GM23338 (cell line): ENCODE measurements around the gene PARP12. TPM values are rescaled to one million over a fixed set of nuclear protein-coding genes. Genes with fewer than 3 reads are reported as not detected.

Source experiments
- ATAC-seq: fragments of 200-7000 bp; cut with Tn5 transposase; 3 replicates; pipeline ENCODE4 v1.9.1; 2020
- DNase-seq: peaks from one replicate; pipeline ENCODE4 v3.0.0-alpha.2; 2015; ENCODE audit warnings: low spot score
- H2AFZ ChIP-seq: fragments of 200-600 bp; sonication (generic); 2 replicates; pipeline ENCODE4 v1.8.0; 2016; ENCODE audit warnings: antibody characterized with exemption, mild to moderate bottlenecking, moderate library complexity
- H3F3A ChIP-seq: fragments of 200-600 bp; sonication (generic); replicated peaks from 2 replicates; pipeline ENCODE4 v1.8.0; 2017; ENCODE audit warnings: antibody characterized with exemption, mixed run types, low read depth
- H3K27ac ChIP-seq: fragments of 200-600 bp; sonication (generic); 2 replicates; pipeline ENCODE4 v1.6.1; 2016; ENCODE audit warnings: low read depth
- H3K27me3 ChIP-seq: fragments of 200-600 bp; sonication (generic); 2 replicates; pipeline ENCODE4 v1.8.0; 2016; ENCODE audit warnings: mild to moderate bottlenecking, mixed run types, moderate library complexity; ENCODE audit not compliant: insufficient read depth
- H3K36me3 ChIP-seq: fragments of 200-600 bp; sonication (generic); 2 replicates; pipeline ENCODE4 v1.8.0; 2016; ENCODE audit warnings: mild to moderate bottlenecking; ENCODE audit not compliant: insufficient read depth
- H3K4me1 ChIP-seq: fragments of 200-600 bp; sonication (generic); 2 replicates; pipeline ENCODE4 v1.8.0; 2016; ENCODE audit warnings: mild to moderate bottlenecking, moderate library complexity; ENCODE audit not compliant: insufficient read depth
- H3K4me2 ChIP-seq: fragments of 200-600 bp; sonication (generic); 2 replicates; pipeline ENCODE4 v1.7.1; 2017; ENCODE audit warnings: mixed run types
- H3K4me3 ChIP-seq: fragments of 200-600 bp; sonication (generic); 2 replicates; pipeline ENCODE4 v1.6.1; 2016; ENCODE audit warnings: mixed run types
- H3K79me2 ChIP-seq: fragments of 200-600 bp; sonication (generic); replicated peaks from 2 replicates; pipeline ENCODE4 v1.8.0; 2017; ENCODE audit warnings: mild to moderate bottlenecking; ENCODE audit not compliant: insufficient read depth
- H3K9me2 ChIP-seq: fragments of 200-600 bp; sonication (generic); 2 replicates; pipeline ENCODE4 v1.8.0; 2017; ENCODE audit not compliant: insufficient read depth
- H4K20me1 ChIP-seq: fragments of 200-600 bp; sonication (generic); replicated peaks from 2 replicates; pipeline ENCODE4 v1.8.0; 2017; ENCODE audit warnings: mild to moderate bottlenecking; ENCODE audit not compliant: insufficient read depth
- H3K27ac Mint-ChIP-seq: 2 replicates; pipeline ENCODE4 v1.8.0; 2020; ENCODE audit warnings: inconsistent platforms, mild to moderate bottlenecking, moderate library complexity, mixed read lengths
- H3K27me3 Mint-ChIP-seq: 3 replicates; pipeline ENCODE4 v1.8.0; 2022; ENCODE audit warnings: low read depth, mild to moderate bottlenecking, moderate library complexity, mixed read lengths, inconsistent platforms; ENCODE audit not compliant: insufficient read depth, poor library complexity
- H3K36me3 Mint-ChIP-seq: 3 replicates; pipeline ENCODE4 v1.8.0; 2021; ENCODE audit warnings: low read depth, mild to moderate bottlenecking, inconsistent platforms, moderate library complexity, mixed read lengths
- H3K4me1 Mint-ChIP-seq: 3 replicates; pipeline ENCODE4 v1.8.0; 2020; ENCODE audit warnings: mild to moderate bottlenecking, inconsistent platforms, mixed read lengths
- H3K4me3 Mint-ChIP-seq: 3 replicates; pipeline ENCODE4 v1.8.0; 2021; ENCODE audit warnings: moderate library complexity, mild to moderate bottlenecking, inconsistent platforms, mixed read lengths
- H3K9me3 Mint-ChIP-seq: 3 replicates; pipeline ENCODE4 v1.8.0; 2020; ENCODE audit warnings: moderate library complexity, mild to moderate bottlenecking, inconsistent platforms, mixed read lengths
- CREB1 ChIP-seq: fragments of 250-450 bp; sonication (Bioruptor Pico); IDR thresholded peaks from 2 replicates; pipeline ENCODE4 v1.5.0; 2020; ENCODE audit warnings: low read depth, mild to moderate bottlenecking, moderate library complexity
- EZH2 ChIP-seq: fragments of 200-600 bp; sonication (generic); IDR thresholded peaks from one replicate; pipeline ENCODE4 v1.8.0; 2017; ENCODE audit warnings: antibody characterized with exemption, mild to moderate bottlenecking, low read depth; ENCODE audit not compliant: unreplicated experiment
- EZH2phosphoT487 ChIP-seq: fragments of 200-600 bp; sonication (generic); IDR thresholded peaks from one replicate; pipeline ENCODE4 v1.8.1; 2018; ENCODE audit warnings: antibody characterized with exemption; ENCODE audit not compliant: unreplicated experiment
- JUNB ChIP-seq: IDR thresholded peaks from one replicate; pipeline ENCODE4 v1.6.1; 2016; ENCODE audit warnings: antibody characterized with exemption; ENCODE audit not compliant: unreplicated experiment
- NANOG ChIP-seq: IDR thresholded peaks from 2 replicates; pipeline ENCODE4 v1.6.1; 2016; ENCODE audit warnings: antibody characterized with exemption, borderline replicate concordance
- POLR2AphosphoS5 ChIP-seq: IDR thresholded peaks from 2 replicates; pipeline ENCODE4 v1.6.1; 2016; ENCODE audit warnings: antibody characterized with exemption, low read depth
- polyA plus RNA-seq: library from polyadenylated mRNA; unstranded; fragments of >200 nt; fragmentation: Nextera tagmentation; extraction: Ambion mirVana; gene quantifications from 2 replicates; pipeline ENCODE4 v1.2.1, GENCODE V29; 2016
- total RNA-seq: library from RNA; depleted of rRNA; stranded (reverse); fragments of >200 nt; shearing (Covaris generic); gene quantifications from 2 replicates; pipeline ENCODE4 v1.2.3, GENCODE V29; 2014
- TF ChIP-seq, protein P1 (sequence below): fragments of 250-450 bp; sonication (Bioruptor Pico); IDR thresholded peaks from 2 replicates; pipeline ENCODE4 v1.5.0; 2020; ENCODE audit warnings: mild to moderate bottlenecking, moderate library complexity
- TF ChIP-seq, protein P2 (sequence below), 2 experiments: fragments of 200-600 bp in 1 of 2; sonication (generic) in 1 of 2; conservative IDR thresholded peaks; 2 replicates each; pipeline versions ENCODE4 v1.5.1 to v1.6.1; 2016 to 2017; ENCODE audit warnings: antibody characterized with exemption in 2 of 2, low read depth in 2 of 2, mild to moderate bottlenecking in 2 of 2, moderate library complexity in 1 of 2

PARP12 gene
- total and polyA plus RNA-seq, 2 experiments from 2014 or later: 2.7 to 10.3 TPM

DNA sequence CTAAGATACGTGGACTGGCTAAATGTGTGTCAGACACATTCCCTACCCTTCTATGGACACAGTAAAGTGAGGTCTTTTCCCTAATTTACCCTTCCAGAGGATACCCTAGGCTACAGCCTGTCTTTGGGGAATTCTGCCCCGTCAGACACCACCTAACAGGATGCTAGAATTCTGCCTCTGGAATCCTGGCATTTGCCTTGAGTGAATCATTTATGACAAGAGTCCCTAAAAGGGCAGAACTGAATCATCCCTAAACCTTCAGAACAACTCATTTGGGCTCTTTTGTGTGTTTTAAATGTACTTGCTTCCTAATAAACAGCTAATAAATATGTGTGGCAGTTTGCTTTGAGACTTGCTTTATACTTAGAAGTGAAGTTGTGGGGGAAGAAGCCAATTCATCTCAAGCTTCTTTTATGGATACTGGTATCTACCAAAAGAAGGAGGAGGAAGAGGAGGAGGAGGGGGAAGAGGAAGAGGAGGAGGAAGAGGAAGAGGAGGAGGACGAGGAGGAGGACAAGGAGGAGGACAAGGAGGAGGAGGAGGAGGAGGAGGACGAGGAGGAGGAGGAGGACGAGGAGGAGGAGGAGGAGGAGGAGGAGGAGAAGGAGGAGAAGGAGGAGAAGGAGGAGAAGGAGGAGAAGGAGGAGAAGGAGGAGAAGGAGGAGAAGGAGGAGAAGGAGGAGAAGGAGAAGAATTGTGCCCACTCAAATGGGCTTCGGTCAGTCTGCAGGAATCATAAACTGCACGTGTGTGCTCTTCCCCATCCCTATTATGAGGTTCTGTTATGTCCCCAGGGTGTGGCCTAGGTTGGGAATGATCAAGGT lies 27.1 kb downstream of the PARP12 start (continued):
- TF ChIP-seq, protein P1, sequence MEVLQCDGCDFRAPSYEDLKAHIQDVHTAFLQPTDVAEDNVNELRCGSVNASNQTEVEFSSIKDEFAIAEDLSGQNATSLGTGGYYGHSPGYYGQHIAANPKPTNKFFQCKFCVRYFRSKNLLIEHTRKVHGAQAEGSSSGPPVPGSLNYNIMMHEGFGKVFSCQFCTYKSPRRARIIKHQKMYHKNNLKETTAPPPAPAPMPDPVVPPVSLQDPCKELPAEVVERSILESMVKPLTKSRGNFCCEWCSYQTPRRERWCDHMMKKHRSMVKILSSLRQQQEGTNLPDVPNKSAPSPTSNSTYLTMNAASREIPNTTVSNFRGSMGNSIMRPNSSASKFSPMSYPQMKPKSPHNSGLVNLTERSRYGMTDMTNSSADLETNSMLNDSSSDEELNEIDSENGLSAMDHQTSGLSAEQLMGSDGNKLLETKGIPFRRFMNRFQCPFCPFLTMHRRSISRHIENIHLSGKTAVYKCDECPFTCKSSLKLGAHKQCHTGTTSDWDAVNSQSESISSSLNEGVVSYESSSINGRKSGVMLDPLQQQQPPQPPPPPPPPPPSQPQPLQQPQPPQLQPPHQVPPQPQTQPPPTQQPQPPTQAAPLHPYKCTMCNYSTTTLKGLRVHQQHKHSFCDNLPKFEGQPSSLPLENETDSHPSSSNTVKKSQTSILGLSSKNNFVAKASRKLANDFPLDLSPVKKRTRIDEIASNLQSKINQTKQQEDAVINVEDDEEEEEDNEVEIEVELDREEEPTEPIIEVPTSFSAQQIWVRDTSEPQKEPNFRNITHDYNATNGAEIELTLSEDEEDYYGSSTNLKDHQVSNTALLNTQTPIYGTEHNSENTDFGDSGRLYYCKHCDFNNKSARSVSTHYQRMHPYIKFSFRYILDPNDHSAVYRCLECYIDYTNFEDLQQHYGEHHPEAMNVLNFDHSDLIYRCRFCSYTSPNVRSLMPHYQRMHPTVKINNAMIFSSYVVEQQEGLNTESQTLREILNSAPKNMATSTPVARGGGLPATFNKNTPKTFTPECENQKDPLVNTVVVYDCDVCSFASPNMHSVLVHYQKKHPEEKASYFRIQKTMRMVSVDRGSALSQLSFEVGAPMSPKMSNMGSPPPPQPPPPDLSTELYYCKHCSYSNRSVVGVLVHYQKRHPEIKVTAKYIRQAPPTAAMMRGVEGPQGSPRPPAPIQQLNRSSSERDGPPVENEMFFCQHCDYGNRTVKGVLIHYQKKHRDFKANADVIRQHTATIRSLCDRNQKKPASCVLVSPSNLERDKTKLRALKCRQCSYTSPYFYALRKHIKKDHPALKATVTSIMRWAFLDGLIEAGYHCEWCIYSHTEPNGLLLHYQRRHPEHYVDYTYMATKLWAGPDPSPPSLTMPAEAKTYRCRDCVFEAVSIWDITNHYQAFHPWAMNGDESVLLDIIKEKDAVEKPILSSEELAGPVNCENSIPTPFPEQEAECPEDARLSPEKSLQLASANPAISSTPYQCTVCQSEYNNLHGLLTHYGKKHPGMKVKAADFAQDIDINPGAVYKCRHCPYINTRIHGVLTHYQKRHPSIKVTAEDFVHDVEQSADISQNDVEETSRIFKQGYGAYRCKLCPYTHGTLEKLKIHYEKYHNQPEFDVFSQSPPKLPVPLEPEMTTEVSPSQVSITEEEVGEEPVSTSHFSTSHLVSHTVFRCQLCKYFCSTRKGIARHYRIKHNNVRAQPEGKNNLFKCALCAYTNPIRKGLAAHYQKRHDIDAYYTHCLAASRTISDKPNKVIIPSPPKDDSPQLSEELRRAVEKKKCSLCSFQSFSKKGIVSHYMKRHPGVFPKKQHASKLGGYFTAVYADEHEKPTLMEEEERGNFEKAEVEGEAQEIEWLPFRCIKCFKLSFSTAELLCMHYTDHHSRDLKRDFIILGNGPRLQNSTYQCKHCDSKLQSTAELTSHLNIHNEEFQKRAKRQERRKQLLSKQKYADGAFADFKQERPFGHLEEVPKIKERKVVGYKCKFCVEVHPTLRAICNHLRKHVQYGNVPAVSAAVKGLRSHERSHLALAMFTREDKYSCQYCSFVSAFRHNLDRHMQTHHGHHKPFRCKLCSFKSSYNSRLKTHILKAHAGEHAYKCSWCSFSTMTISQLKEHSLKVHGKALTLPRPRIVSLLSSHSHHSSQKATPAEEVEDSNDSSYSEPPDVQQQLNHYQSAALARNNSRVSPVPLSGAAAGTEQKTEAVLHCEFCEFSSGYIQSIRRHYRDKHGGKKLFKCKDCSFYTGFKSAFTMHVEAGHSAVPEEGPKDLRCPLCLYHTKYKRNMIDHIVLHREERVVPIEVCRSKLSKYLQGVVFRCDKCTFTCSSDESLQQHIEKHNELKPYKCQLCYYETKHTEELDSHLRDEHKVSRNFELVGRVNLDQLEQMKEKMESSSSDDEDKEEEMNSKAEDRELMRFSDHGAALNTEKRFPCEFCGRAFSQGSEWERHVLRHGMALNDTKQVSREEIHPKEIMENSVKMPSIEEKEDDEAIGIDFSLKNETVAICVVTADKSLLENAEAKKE (CRISPR knock-in tag): no peak
- TF ChIP-seq NANOG (no peak), CREB1 (CRISPR knock-in tag) (no peak), POLR2AphosphoS5 (no peak), JUNB (no peak)

DNA sequence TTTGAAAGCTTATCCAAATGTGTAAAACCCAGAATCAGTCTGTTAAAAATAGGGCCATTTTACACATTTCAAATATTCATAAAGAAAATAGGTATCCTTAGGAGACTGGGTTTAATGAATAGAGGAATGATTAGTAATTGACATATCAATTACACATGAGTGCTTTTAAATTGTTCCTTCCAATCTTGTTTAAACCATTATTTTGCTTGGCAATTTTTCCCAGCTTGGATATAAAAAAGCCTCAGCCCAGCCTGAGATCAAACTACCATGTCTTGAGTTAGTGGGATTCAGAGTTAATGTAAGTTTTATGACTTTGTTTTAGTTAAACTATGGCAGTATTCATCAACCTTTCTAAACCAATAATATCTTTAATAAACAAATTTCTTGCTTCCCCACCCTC lies 28.3 kb downstream of the PARP12 start:
- no peak overlapping the region for H3K4me3 ChIP-seq
- H2AFZ ChIP-seq: no peak overlapping the region
- Mint-ChIP-seq H3K4me1 (no peaks in the 10 kb centered on the region), H3K9me3 (no peaks in the 10 kb centered on the region), H3K36me3 (peaks cover 5% of the 10 kb centered on the region; the same call in 1 of the 3 replicates), H3K4me3 (no peak overlapping the region), H3K27ac (no peak overlapping the region), H3K27me3 (no peaks in the 10 kb centered on the region)
- no peak overlapping the region for H3K4me2 ChIP-seq
- H3F3A ChIP-seq: no peaks in the 10 kb centered on the region
- DNase-seq: no peak
- no peak overlapping the region for H3K27ac ChIP-seq
- TF ChIP-seq JUNB: no peak
- TF ChIP-seq POLR2AphosphoS5: no peak
- no peak for TF ChIP-seq EZH2
- TF ChIP-seq CREB1 (CRISPR knock-in tag): no peak
- TF ChIP-seq, protein P2, sequence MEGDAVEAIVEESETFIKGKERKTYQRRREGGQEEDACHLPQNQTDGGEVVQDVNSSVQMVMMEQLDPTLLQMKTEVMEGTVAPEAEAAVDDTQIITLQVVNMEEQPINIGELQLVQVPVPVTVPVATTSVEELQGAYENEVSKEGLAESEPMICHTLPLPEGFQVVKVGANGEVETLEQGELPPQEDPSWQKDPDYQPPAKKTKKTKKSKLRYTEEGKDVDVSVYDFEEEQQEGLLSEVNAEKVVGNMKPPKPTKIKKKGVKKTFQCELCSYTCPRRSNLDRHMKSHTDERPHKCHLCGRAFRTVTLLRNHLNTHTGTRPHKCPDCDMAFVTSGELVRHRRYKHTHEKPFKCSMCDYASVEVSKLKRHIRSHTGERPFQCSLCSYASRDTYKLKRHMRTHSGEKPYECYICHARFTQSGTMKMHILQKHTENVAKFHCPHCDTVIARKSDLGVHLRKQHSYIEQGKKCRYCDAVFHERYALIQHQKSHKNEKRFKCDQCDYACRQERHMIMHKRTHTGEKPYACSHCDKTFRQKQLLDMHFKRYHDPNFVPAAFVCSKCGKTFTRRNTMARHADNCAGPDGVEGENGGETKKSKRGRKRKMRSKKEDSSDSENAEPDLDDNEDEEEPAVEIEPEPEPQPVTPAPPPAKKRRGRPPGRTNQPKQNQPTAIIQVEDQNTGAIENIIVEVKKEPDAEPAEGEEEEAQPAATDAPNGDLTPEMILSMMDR (conservative IDR thresholded peaks at IDR 0.05; ENCODE audit: low read depth in 2 of 2): no peak
- no peak for TF ChIP-seq NANOG
- no peak for TF ChIP-seq EZH2phosphoT487
- no peaks in the 10 kb centered on the region for H3K4me1 ChIP-seq
- H3K79me2 ChIP-seq: no peaks in the 10 kb centered on the region
- H3K36me3 ChIP-seq: no peaks in the 10 kb centered on the region
- no peaks in the 10 kb centered on the region for H4K20me1 ChIP-seq
- no peak for ATAC-seq
- H3K27me3 ChIP-seq: no peaks in the 10 kb centered on the region
- no peaks in the 10 kb centered on the region for H3K9me2 ChIP-seq
